NCI-H69 (cell line): ENCODE measurements around the gene COLGALT1.
A peak's percentile ranks its signal among the peaks of the same experiment; 100 is the strongest.
"Not testable (repeated sequence)": the region's sequence is repeated elsewhere in the genome, so short reads cannot be mapped to it uniquely, and the experiment has no call there.

Experiments
- DNase-seq: peaks from one replicate; lab custom pipeline; 2025; lab: John Stamatoyannopoulos, UW

The COLGALT1 gene

GRCh38 chr19:17560205-17560595 lies 4.8 kb downstream of the COLGALT1 start:
- DNase-seq = no peak

DNA sequence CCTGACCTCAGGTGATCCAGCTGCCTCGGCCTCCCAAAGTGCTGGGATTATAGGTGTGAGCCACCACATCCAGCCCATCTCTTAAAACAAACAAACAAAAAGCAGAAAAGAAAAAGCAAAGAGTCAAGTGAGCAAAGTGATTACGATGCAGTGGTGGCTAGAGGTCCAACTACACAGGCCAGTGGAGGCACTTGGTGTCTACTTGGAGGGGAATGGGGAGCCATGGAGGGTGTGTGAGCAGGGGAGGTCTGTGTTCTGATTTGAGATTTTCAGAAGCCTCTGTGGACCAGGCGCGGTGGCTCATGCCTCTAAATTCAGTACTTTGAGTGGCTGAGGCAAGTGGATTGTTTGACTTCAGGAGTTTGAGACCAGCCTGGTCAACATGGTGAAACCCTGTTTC lies 6.6 kb downstream of the COLGALT1 start:
- no peak for DNase-seq

- no peak for DNase-seq
These were observed 7.1 kb downstream of the COLGALT1 start for GRCh38 chr19:17562561-17562960.

- DNase-seq = no peak
These were observed 9.3 kb downstream of the COLGALT1 start for GRCh38 chr19:17564781-17565180.

- no peak for DNase-seq
These were observed 10.2 kb downstream of the COLGALT1 start for GRCh38 chr19:17565611-17566010.

GRCh38 chr19:17567940-17568339 lies 12.5 kb downstream of the COLGALT1 start:
- no peak for DNase-seq

GRCh38 chr19:17570291-17570690 lies 14.8 kb downstream of the COLGALT1 start:
- not testable (repeated sequence) for DNase-seq

DNA sequence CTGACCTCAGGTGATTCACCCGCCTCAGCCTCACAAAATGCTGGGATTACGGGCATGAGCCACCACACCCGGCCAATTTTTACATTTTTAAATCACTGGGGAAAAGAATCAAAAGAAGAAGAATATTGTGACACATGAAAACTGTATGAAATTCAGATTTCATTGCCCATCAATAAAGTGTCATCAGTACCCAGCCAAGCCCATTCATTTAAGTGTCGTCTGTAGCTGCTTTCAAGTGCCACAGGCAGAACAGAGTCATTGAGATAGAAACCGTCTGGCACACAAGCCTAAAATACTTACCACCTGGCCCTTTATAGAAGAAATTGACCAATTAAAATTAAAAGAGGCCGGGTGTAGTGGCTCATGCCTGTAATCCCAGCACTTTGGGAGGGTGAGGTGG lies 15.3 kb downstream of the COLGALT1 start:
- DNase-seq = no peak

DNA sequence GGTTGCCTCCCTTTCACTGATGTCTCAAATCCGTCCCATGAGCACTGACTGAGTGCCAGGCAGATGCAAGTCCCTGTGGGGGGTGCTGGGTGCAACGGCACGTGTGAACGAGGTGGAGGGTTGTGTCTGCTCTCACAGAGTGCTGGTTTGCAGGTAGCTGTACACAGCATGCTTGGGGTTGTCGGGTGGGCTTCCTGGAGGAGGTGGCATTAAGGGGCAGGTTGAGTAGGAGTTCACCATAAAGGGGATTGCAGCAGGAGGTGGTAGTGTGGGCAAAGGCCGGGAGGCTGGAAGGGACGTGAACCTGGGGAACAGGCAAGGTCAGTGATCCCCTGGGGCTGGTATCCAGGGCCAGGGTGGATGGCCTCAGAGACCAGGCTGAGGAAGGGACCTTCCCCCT lies 17.2 kb downstream of the COLGALT1 start:
- no peak for DNase-seq

GRCh38 chr19:17575871-17576757 lies 20.7 kb downstream of the COLGALT1 start:
- no peak for DNase-seq

GRCh38 chr19:17576758-17577456 lies 21.5 kb downstream of the COLGALT1 start:
- peak; percentile 36 for DNase-seq

GRCh38 chr19:17577457-17578097 lies 22.1 kb downstream of the COLGALT1 start:
- no peak for DNase-seq

GRCh38 chr19:17579661-17580244 lies 24.3 kb downstream of the COLGALT1 start:
- peak; percentile 47 for DNase-seq

DNA sequence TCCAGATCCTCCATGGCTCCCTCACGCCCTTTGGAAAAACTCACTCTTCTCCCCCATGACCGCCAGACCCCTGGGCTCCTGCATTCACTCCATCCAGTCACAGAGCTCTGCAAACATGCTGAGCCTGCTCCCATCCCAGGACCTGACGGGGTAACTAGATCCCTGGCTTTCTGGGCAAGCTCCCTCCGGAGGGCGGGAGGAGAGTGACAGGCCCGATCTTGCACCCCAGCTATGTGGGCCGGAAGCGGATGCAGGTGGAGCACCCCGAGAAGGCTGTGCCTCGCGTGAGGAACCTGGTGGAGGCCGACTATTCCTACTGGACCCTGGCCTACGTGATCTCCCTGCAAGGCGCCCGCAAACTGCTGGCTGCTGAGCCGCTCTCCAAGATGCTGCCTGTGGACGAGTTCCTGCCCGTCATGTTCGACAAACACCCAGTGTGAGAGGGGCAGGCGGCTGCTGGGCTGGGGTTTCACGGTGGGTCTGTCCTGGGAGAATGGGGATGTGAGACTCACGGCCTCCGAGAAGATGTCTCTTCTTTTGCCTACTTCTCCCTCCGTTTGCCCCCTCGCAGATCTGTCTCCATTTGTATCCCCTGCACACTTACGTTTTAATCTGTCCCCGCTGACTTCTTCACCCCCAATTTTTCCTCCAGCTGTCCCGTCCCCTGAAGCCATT lies 25.2 kb downstream of the COLGALT1 start:
- DNase-seq = no peak

GRCh38 chr19:17581211-17581874 lies 25.9 kb downstream of the COLGALT1 start:
- no peak for DNase-seq

DNA sequence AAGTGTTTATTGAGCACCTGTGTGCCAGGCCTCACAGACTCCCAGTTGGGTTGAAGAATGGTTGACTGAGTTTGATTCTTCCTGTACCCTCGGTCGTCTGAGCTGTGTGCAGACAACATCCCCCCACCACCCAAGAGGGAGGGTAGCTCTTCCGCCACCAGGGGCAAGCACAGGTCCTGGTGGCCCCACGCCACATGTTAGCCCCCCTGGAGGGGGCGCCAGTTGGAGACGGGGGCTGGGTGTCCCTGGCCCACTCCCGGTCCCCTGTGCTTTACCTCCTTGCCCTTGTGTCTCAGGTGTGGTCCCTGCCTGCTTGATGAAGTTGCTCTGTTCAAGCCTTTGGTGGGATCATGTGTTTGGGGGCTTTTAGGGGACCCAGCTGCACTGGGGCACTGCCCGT lies 27.2 kb downstream of the COLGALT1 start:
- no peak for DNase-seq

DNA sequence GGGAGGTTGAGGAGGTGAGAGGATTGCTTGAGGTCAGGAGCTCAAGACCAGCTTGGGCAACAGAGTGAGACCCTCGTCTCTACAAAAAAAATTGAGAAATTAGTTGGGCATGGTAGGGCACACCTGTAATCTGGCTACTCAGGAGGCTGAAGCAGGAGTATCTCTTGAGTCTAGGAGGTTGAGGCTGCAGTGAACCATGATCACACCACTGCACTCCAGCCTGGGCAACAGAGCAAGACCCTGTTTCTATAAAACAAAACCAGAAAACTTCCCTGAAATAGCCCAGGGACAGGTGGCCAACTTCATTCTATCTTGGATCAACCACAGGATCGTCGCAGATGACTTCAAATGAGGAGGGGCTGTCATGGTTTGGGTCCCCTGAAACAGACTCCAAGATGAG lies 28.7 kb downstream of the COLGALT1 start:
- DNase-seq = no peak

DNA sequence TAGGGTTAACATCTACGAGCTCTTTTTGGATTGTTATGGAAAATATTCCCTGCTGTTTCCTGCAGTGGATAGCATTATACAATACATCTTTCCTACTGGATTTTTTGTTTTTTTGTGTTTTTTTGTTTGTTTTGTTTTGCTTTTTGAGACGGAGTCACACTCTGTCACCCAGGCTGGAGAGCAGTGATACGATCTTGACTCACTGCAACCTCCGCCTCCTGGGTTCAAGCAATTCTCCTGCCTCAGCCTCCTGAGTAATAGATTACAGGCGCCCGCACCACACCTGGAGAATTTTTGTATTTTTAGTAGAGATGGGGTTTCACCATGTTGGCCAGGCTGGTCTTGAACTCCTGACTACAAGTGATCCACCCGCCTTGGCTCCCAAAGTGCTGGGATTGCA lies 29.9 kb downstream of the COLGALT1 start:
- DNase-seq = not testable (repeated sequence)

DNA sequence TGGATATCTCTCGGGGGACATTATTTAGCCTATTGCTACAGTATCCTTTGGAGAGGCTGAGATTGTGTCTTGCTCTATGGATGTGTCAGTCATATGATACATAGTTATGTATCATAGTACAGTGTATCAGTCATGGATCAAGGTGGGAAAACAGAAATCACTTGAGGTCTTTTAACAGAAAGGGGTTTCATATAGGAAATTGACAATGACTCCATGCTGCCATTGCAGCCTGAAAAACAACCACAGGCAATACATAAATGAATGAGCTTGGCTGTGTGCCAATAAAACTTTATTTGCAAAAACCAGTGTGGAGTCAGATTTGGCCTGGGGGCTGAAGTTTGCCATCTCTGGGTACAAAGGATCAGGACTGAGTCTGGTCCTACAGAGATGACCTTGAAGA lies 35.4 kb downstream of the COLGALT1 start:
- DNase-seq = peak; percentile 69

- DNase-seq = not testable (repeated sequence)
These were observed 38.8 kb downstream of the COLGALT1 start for GRCh38 chr19:17594296-17594695.

GRCh38 chr19:17598063-17598462 lies 42.6 kb downstream of the COLGALT1 start:
- DNase-seq = not testable (repeated sequence)
